Spleen (tissue), 7 donors: ENCODE measurements around the gene EIF2B2.

Source experiments
- POLR2A ChIP-seq, 3 donors: fragments of 450-650 bp; IDR thresholded peaks; one replicate each; pipeline ENCODE4 v1.5.1; 2017; ENCODE audit warnings: antibody characterized with exemption in 3 of 3, mild to moderate bottlenecking in 1 of 3
- POLR2AphosphoS5 ChIP-seq, 3 donors: sonication (generic); formaldehyde crosslinking; IDR thresholded peaks; one replicate each; pipeline ENCODE4 v1.5.1; 2017; ENCODE audit warnings: antibody characterized with exemption in 3 of 3
- TF ChIP-seq, protein P1 (sequence below), 11 experiments: fragments of 200-600 bp in 7 of 11; fragments of 450-650 bp in 4 of 11; sonication (generic) in 4 of 11; IDR thresholded peaks in 8 of 11; conservative IDR thresholded peaks in 3 of 11; 1 replicate in 7 of 11; 2 replicates in 4 of 11; pipeline versions ENCODE4 v1.4.0 to v1.8.0; 2016 to 2021; ENCODE audit warnings: antibody characterized with exemption in 11 of 11, inconsistent platforms in 4 of 11, mild to moderate bottlenecking in 1 of 11
- donor health status: DM: no; HTN: no; CAD: no; lungs with moderate emphysema.
- donor health status: DM: no; HTN: no; CAD: no.
- donor health status: DM: no; HTN: no; CAD: no.

- TF ChIP-seq, protein P1, sequence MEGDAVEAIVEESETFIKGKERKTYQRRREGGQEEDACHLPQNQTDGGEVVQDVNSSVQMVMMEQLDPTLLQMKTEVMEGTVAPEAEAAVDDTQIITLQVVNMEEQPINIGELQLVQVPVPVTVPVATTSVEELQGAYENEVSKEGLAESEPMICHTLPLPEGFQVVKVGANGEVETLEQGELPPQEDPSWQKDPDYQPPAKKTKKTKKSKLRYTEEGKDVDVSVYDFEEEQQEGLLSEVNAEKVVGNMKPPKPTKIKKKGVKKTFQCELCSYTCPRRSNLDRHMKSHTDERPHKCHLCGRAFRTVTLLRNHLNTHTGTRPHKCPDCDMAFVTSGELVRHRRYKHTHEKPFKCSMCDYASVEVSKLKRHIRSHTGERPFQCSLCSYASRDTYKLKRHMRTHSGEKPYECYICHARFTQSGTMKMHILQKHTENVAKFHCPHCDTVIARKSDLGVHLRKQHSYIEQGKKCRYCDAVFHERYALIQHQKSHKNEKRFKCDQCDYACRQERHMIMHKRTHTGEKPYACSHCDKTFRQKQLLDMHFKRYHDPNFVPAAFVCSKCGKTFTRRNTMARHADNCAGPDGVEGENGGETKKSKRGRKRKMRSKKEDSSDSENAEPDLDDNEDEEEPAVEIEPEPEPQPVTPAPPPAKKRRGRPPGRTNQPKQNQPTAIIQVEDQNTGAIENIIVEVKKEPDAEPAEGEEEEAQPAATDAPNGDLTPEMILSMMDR (IDR thresholded peaks at IDR 0.05 in 8 of 11, conservative IDR thresholded peaks at IDR 0.05 in 3 of 11): no peak
- TF ChIP-seq POLR2A (IDR thresholded peaks at IDR 0.05) (no peak), POLR2AphosphoS5 (IDR thresholded peaks at IDR 0.05) (peak; percentile 41 to 79 (median 60))
These were observed 29.6 kb upstream of the EIF2B2 start for GRCh38 chr14:74973003-74973653.
